Peyer's patch (tissue), 4 donors: Measurements from ENCODE around the gene COL6A1.

Experiments
- CTCF ChIP-seq, 6 experiments: fragments of 450-650 bp in 4 of 6; fragments of 200-600 bp in 2 of 6; sonication (generic) in 1 of 6; IDR thresholded peaks; one replicate each; pipeline ENCODE4 v1.5.1; 2017 to 2019; ENCODE audit warnings: antibody characterized with exemption in 6 of 6, mild to moderate bottlenecking in 3 of 6, moderate library complexity in 1 of 6
- POLR2A ChIP-seq, 2 donors: fragments of 450-650 bp; IDR thresholded peaks; one replicate each; pipeline ENCODE4 v1.5.1; 2017; ENCODE audit warnings: antibody characterized with exemption in 2 of 2, mild to moderate bottlenecking in 2 of 2, moderate library complexity in 2 of 2

GRCh38 chr21:45983981-45984551 lies 2.5 kb downstream of the COL6A1 start:
- no peak for TF ChIP-seq CTCF (IDR thresholded peaks at IDR 0.05)
- TF ChIP-seq POLR2A (IDR thresholded peaks at IDR 0.05), result no peak
